Measurements from ENCODE around the gene PCLO.

- TF ChIP-seq CTCF (IDR thresholded peaks at IDR 0.05) = no peak
- TF ChIP-seq POLR2A (IDR thresholded peaks at IDR 0.05) = no peak
Observed at GRCh38 chr7:83161899-83162401, 734 bp downstream of the PCLO start.
